Suprapubic skin (tissue), 4 donors: ENCODE measurements around the gene KAZN. TPM values are rescaled to one million over a fixed set of nuclear protein-coding genes. Genes with fewer than 3 reads are reported as not detected.

Experiments used
- DNase-seq, 2 donors: peaks; one replicate each; pipeline ENCODE4 v3.0.0-alpha.2; 2019; ENCODE audit warnings: low spot score in 2 of 2
- H3K27ac ChIP-seq: fragments of 200-600 bp; sonication (generic); one replicate; pipeline ENCODE4 v1.5.1; 2019
- H3K27me3 ChIP-seq: fragments of 200-600 bp; sonication (generic); one replicate; pipeline ENCODE4 v1.5.1; 2019
- H3K36me3 ChIP-seq: fragments of 200-600 bp; sonication (generic); one replicate; pipeline ENCODE4 v1.5.1; 2019
- H3K4me1 ChIP-seq: fragments of 200-600 bp; sonication (generic); one replicate; pipeline ENCODE4 v1.5.1; 2019
- H3K4me3 ChIP-seq: fragments of 200-600 bp; sonication (generic); one replicate; pipeline ENCODE4 v1.5.1; 2019; ENCODE audit warnings: mild to moderate bottlenecking
- H3K9me3 ChIP-seq: fragments of 200-600 bp; sonication (generic); one replicate; pipeline ENCODE4 v1.5.1; 2019
- CTCF ChIP-seq, 2 donors: fragments of 200-600 bp in 1 of 2; fragments of 450-650 bp in 1 of 2; sonication (generic) in 1 of 2; IDR thresholded peaks; one replicate each; pipeline ENCODE4 v1.5.1; 2016 to 2019; ENCODE audit warnings: antibody characterized with exemption in 2 of 2, mild to moderate bottlenecking in 1 of 2, moderate library complexity in 1 of 2
- EP300 ChIP-seq: sonication (generic); formaldehyde crosslinking; IDR thresholded peaks from one replicate; pipeline ENCODE4 v1.6.1; 2017; ENCODE audit warnings: antibody characterized with exemption
- POLR2A ChIP-seq, 2 donors: fragments of 450-650 bp; IDR thresholded peaks; one replicate each; pipeline ENCODE4 v1.6.1; 2017; ENCODE audit warnings: antibody characterized with exemption in 2 of 2, mild to moderate bottlenecking in 2 of 2, moderate library complexity in 2 of 2
- POLR2AphosphoS5 ChIP-seq, 3 donors: sonication (generic); formaldehyde crosslinking; IDR thresholded peaks; one replicate each; pipeline ENCODE4 v1.6.1; 2017; ENCODE audit warnings: antibody characterized with exemption in 3 of 3
- WGBS: methylation state at CpG from one replicate; pipeline ENCODE4 v1.1.5; 2018; 5-methylcytosine and 5-hydroxymethylcytosine counted together
- total RNA-seq, 4 donors: library from RNA; depleted of rRNA; stranded (reverse); fragments of >200 nt; gene quantifications; one replicate each; pipeline ENCODE4 v1.1.0, GENCODE V29; 2016

The KAZN gene
- total RNA-seq, 4 donors from 2014 or later: 29.2 to 37.5 (median 31.7) TPM

DNA sequence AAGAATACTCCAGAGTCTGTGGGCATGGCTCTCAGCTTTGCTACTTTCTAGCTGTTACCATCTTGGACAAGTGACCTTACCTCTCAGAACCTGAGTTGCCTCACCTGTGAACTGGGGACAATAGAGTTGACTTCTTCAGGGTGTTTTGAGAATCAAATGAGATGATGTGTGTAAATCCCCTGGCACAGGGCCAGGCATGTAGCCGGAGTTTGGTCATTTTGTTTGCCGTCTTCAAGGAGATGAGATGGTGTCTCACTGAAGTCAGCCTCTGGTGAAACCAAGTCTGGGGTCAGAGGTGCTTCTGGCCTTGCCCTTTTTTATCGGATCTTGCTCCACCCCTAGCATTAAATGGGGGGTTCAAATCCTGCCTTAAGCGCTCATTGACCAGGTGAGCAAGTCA lies 405.9 kb downstream of the KAZN start:
- H3K4me1 ChIP-seq: peaks cover 2% of the 10 kb centered on the region
- H3K27me3 ChIP-seq: no peaks in the 10 kb centered on the region
- no peak for TF ChIP-seq CTCF (IDR thresholded peaks at IDR 0.05)
- TF ChIP-seq EP300: no peak
- no peak for TF ChIP-seq POLR2A (IDR thresholded peaks at IDR 0.05)
- TF ChIP-seq POLR2AphosphoS5 (IDR thresholded peaks at IDR 0.05): no peak
- WGBS: 67% methylated on average over 4 of the region's 4 CpGs
- H3K27ac ChIP-seq: no peak overlapping the region
- DNase-seq: no peak
- no peaks in the 10 kb centered on the region for H3K9me3 ChIP-seq
- H3K4me3 ChIP-seq: no peak overlapping the region
- no peaks in the 10 kb centered on the region for H3K36me3 ChIP-seq

- H3K4me3 ChIP-seq: no peak overlapping the region
- H3K36me3 ChIP-seq: no peaks in the 10 kb centered on the region
- H3K27me3 ChIP-seq: no peaks in the 10 kb centered on the region
- H3K27ac ChIP-seq: no peak overlapping the region
- 67% methylated on average over 7 of the region's 7 CpGs for WGBS
- peaks cover 2% of the 10 kb centered on the region for H3K4me1 ChIP-seq
- TF ChIP-seq CTCF (IDR thresholded peaks at IDR 0.05) (no peak), POLR2A (IDR thresholded peaks at IDR 0.05) (no peak), POLR2AphosphoS5 (IDR thresholded peaks at IDR 0.05) (no peak), EP300 (no peak)
- H3K9me3 ChIP-seq: no peaks in the 10 kb centered on the region
- DNase-seq: no peak
Observed at GRCh38 chr1:15005116-15005515, 406.6 kb downstream of the KAZN start.

DNA sequence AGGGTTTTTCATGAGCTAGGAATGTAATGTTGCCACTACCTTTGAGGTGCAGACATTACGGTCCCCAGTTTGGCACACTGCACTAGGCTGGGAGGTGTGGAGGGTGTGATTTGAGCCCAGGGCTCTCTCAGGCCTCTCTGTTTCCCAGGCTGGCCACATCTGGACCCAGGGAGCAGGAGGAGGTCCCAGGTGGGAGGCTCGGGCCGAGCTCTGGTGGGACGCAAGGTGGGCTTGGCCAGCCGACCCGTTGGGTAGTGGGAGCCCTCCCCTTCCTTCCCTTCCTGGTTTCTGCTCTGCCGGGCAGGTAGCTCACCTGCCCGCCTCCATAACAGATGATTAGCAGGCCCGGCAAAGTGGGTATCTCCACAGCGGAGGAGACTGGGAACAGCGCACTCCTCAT lies 408.9 kb downstream of the KAZN start:
- 83% methylated on average over 10 of the region's 11 CpGs for WGBS

GRCh38 chr1:15007842-15008241 lies 409.4 kb downstream of the KAZN start:
- no peak for TF ChIP-seq POLR2AphosphoS5 (IDR thresholded peaks at IDR 0.05)
- no peak for TF ChIP-seq CTCF (IDR thresholded peaks at IDR 0.05)
- no peak for TF ChIP-seq POLR2A (IDR thresholded peaks at IDR 0.05)
- no peak for TF ChIP-seq EP300
- Histone ChIP-seq H3K27ac (no peak overlapping the region), H3K4me3 (no peak overlapping the region), H3K4me1 (peaks cover 7% of the 10 kb centered on the region), H3K36me3 (no peaks in the 10 kb centered on the region), H3K27me3 (no peaks in the 10 kb centered on the region), H3K9me3 (no peaks in the 10 kb centered on the region)
- 61% methylated on average over 7 of the region's 12 CpGs for WGBS
- DNase-seq: no peak

More for the DNA sequence above, 408.9 kb downstream of the KAZN start:
- DNase-seq: no peak
- Histone ChIP-seq H3K36me3 (no peaks in the 10 kb centered on the region), H3K27me3 (no peaks in the 10 kb centered on the region), H3K4me3 (no peak overlapping the region), H3K4me1 (peaks cover 7% of the 10 kb centered on the region), H3K27ac (no peak overlapping the region), H3K9me3 (no peaks in the 10 kb centered on the region)
- TF ChIP-seq POLR2A (IDR thresholded peaks at IDR 0.05): no peak

DNA sequence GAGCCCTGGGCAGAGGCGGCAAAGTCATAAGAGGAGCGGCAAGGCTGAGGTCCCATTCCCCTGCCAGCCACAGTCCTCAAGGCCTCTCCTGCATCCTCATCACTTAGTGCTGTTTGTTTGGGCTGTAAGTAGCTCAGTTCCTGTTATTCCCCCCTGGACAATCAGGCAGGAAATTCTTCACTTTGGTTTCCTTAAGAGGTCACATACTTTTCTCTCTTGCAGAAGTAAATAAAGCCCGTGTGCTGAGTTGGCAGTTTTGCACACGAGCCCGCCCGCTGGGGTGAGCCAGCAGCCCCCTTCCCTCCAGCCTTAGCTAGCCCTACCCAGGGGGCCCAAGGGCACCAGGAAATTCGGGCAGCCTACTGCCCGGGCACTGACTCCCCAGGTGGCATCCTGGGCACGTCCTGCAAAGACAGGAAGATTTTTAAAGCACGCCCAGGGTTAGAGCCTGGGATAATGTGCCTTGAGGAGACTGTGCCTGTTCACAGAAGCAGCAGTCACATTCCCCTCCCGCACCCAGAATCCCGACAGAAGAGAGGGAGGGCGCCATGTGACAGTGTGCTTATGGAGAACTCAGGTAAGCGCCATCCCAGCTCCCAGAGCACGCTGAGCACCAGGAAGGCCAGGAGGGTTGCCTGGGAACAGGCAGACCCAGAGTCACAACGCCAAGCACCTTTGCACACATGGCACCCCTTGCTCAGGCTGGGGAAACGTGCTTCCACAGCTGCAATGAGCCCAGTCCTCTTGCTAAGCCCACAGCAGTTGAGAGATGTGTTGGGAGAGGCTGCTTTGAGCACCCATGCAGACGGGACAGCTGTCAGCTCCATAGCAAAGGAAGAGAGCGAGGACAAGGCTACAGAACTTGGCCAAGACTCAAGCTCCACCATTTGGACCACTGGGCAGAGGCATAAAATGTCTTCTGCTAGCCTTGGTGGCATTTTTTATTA lies 410.6 kb downstream of the KAZN start:
- Histone ChIP-seq H3K4me1 (peaks cover 7% of the 10 kb centered on the region), H3K9me3 (no peaks in the 10 kb centered on the region), H3K27ac (no peak overlapping the region), H3K27me3 (no peaks in the 10 kb centered on the region), H3K36me3 (no peaks in the 10 kb centered on the region), H3K4me3 (no peak overlapping the region)
- 86% methylated on average over 11 of the region's 19 CpGs for WGBS
- no peak for DNase-seq
- TF ChIP-seq EP300 (no peak), CTCF (IDR thresholded peaks at IDR 0.05) (no peak)
